Activated naive CD8-positive, alpha-beta T cell treated with anti-CD3 and anti-CD28 coated beads, Interleukin-2, amount 50 U/mL, for 24 hours (primary cell): ENCODE results near the gene PARP11.

Experiments used
- ATAC-seq: fragments of 150-1000 bp; cut with Tn5 transposase; one replicate; pipeline ENCODE4 v1.10.0; 2021
- DNase-seq: peaks from one replicate; pipeline ENCODE4 v3.0.0; 2021
- H3K27ac Mint-ChIP-seq: one replicate; pipeline ENCODE4 v1.8.0; 2021; ENCODE audit warnings: mild to moderate bottlenecking, mixed read lengths
- H3K27me3 Mint-ChIP-seq: one replicate; pipeline ENCODE4 v1.8.0; 2021; ENCODE audit warnings: mixed read lengths
- H3K36me3 Mint-ChIP-seq: one replicate; pipeline ENCODE4 v1.8.0; 2021; ENCODE audit warnings: low read depth, mixed read lengths
- H3K4me1 Mint-ChIP-seq: one replicate; pipeline ENCODE4 v1.8.0; 2021; ENCODE audit warnings: mixed read lengths
- H3K4me3 Mint-ChIP-seq: one replicate; pipeline ENCODE4 v1.8.0; 2021; ENCODE audit warnings: mild to moderate bottlenecking, moderate library complexity, mixed read lengths
- H3K9me3 Mint-ChIP-seq: one replicate; pipeline ENCODE4 v1.8.0; 2021; ENCODE audit warnings: mixed read lengths

Gene PARP11, protein sequence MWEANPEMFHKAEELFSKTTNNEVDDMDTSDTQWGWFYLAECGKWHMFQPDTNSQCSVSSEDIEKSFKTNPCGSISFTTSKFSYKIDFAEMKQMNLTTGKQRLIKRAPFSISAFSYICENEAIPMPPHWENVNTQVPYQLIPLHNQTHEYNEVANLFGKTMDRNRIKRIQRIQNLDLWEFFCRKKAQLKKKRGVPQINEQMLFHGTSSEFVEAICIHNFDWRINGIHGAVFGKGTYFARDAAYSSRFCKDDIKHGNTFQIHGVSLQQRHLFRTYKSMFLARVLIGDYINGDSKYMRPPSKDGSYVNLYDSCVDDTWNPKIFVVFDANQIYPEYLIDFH

DNA sequence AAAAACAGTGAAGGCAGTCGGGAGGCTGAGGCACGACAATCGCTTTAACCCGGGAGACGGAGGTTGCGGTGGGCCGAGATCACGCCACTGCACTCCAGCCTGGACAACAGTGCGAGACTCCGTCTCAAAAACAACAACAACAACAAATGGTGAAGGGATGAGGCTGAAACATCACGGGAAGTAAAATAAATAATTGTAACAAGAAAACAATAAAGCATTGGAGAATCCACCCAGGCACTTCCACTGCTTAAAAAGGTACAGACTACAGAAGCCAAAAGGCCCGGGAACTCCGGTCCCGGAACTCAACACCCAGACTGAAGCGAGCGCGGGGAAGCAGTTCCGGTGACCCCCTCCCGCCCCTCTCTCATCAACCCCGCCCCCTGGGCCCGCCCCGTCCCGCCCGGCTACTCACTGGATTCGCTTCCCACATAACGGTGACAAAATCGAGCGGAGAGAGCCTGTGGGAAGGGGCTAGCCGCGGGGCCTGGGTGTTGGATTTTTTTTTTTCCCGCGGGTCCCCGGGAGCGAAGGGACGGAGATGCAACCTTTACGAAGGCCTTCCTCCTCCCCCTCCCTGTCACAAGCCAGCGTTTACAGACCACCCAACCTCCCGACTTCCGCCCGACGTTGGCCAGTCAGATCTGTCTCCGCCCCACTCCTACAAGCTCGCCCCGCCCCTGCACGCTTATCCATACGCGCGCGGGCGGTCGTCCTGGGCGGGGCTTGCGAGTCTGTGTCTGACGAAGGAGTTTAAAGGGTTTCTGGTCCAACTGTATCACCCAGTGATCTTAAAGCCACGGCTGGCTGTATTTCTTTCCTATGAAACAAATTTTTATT is at the start of gene PARP11:
PARP11 (minus strand) TSS at position 600 of the 837 bp plus-strand sequence; CDS start at position 430, 170 bp downstream.
- Mint-ChIP-seq H3K27me3 (no peaks in the 10 kb centered on the region), H3K27ac (peak within 1 kb of the TSS; percentile 98), H3K36me3 (peaks cover 7% of the 10 kb centered on the region), H3K4me3 (peak within 1 kb of the TSS; percentile 96), H3K4me1 (peaks cover 48% of the 10 kb centered on the region), H3K9me3 (no peaks in the 10 kb centered on the region)
- ATAC-seq (peak; percentile 94), DNase-seq (peak; percentile 98)

DNA sequence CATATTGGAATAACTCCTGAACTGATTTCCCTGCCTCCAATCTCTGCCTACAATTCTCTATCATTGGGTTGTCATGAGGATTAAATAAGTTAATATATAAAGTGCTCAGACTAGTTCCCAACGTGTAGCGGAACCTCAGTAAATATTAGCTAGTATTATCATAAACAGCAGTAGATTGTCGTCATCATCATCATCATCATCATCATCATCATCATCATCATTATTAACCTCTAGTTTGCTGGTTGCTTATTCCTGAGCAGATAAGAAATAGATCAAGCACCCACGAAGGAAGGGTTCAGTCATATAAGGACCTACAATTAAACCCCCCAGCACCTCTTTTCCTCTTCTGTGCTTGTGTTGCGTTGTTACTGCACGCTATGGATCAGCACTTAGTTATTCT is 48.8 kb upstream of the PARP11 start:
- Mint-ChIP-seq H3K27me3 (no peaks in the 10 kb centered on the region), H3K9me3 (no peaks in the 10 kb centered on the region), H3K36me3 (no peaks in the 10 kb centered on the region), H3K4me3 (no peak overlapping the region), H3K27ac (no peak overlapping the region), H3K4me1 (peaks cover 7% of the 10 kb centered on the region)
- DNase-seq = no peak
- no peak for ATAC-seq

DNA sequence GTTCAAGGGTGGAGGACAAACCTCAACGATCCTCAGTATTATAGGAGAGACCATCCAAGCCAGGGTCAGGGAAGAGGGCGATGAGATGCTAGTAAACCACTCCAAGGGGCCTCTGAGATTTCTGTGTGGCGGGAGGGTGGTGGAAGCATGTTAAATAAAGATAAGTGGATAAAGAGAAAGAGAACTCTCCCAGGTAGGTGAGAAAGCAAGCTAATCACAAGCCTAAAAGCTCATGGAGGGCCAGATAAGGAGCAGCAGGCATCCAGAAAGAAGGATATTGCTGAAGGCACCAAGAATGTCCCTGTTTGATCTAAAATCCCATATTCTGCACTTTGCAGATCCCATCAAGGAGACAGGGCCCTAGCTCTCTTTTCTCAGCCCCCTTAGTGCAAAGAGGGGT is 48.3 kb upstream of the PARP11 start:
- ATAC-seq (no peak), DNase-seq (no peak)
- H3K27ac Mint-ChIP-seq = no peak overlapping the region
- no peaks in the 10 kb centered on the region for H3K9me3 Mint-ChIP-seq
- H3K4me3 Mint-ChIP-seq = no peak overlapping the region
- H3K36me3 Mint-ChIP-seq = no peaks in the 10 kb centered on the region
- H3K4me1 Mint-ChIP-seq = peaks cover 7% of the 10 kb centered on the region
- no peaks in the 10 kb centered on the region for H3K27me3 Mint-ChIP-seq

DNA sequence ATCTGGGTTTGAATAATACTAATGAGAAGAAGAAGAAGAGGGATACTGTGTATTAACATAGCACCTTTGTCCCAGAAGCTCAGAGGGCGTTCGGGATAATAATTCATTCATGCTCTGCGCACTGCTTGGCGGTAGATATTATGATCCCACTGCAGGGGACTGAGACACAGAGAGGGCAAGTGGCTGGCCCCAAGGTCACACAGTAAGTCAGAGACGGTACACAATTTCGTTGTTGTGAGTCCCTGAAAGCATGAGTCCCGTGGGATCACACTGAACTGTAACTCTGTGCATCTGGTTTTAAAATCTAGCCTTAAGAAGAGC is 47.9 kb upstream of the PARP11 start:
- ATAC-seq = no peak

DNA sequence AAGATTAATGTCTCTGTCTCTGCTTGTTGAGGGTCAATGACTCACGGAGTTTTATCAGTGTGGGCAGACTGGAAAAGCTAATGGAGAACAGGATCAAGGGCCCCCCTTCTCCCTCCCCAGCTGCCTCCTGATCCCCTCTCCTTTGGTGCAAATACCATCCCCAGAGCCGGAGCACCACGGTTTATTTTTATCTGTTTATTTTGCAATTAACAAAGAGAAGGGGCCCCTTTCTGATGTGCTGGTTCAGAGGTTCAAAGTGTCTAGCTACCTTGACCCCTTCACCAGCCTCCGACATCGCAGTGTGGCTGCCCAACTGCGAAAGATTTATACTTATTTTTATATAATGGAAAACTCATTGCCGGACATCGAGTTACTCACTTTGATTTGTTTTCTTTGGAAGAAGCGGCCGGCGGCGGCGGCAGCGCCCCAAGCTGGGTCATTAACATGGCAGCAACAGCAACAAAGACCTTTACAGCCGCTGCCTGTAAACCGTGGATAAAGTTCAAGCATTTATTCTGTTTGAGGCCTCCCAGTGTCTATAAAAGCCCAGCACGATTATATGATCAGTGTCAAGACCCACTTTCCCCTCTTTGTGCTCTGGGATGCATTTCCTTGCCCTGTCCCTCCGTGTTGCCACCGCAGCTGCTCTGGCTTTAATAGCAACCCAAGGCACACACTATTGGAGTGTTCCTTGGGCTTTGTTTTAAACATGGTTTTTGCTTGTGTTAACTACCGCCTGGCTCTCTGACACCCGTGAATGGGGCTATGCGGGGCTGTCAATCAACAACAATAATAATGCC is 47.4 kb upstream of the PARP11 start:
- no peaks in the 10 kb centered on the region for H3K27me3 Mint-ChIP-seq
- H3K4me3 Mint-ChIP-seq = no peak overlapping the region
- no peak overlapping the region for H3K27ac Mint-ChIP-seq
- H3K36me3 Mint-ChIP-seq = no peaks in the 10 kb centered on the region
- peaks cover 7% of the 10 kb centered on the region for H3K4me1 Mint-ChIP-seq
- ATAC-seq = no peak
- H3K9me3 Mint-ChIP-seq = no peaks in the 10 kb centered on the region
- no peak for DNase-seq

More for the DNA sequence above, 47.9 kb upstream of the PARP11 start:
- Mint-ChIP-seq H3K27me3 (no peaks in the 10 kb centered on the region), H3K4me1 (peaks cover 7% of the 10 kb centered on the region), H3K9me3 (no peaks in the 10 kb centered on the region), H3K4me3 (no peak overlapping the region), H3K36me3 (no peaks in the 10 kb centered on the region), H3K27ac (no peak overlapping the region)
- no peak for DNase-seq

DNA sequence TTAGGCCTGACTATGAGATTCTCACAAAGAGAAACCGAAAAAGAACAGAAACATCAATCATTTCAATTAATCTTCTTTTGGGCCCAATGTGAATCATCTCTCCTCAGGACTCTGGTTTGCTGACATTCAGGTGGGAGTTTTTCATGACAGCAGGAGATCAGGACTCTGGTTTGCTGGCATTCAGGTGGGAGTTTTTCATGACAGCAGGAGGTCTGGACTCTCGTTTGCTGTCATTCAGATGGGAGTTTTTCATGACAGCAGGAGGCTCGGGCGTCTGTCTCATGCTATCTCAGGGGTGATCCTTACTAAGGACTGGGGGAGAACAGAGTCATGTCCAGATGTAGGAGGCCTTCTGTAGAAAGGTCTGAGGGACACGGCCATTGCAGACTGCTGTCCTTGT is 40.1 kb upstream of the PARP11 start:
- ATAC-seq (peak; percentile 85), DNase-seq (no peak)
- H3K4me1 Mint-ChIP-seq = peaks cover 16% of the 10 kb centered on the region
- no peak overlapping the region for H3K4me3 Mint-ChIP-seq
- H3K27ac Mint-ChIP-seq = no peak overlapping the region
- H3K27me3 Mint-ChIP-seq = no peaks in the 10 kb centered on the region
- H3K36me3 Mint-ChIP-seq = peaks cover 2% of the 10 kb centered on the region
- peaks cover 14% of the 10 kb centered on the region for H3K9me3 Mint-ChIP-seq

DNA sequence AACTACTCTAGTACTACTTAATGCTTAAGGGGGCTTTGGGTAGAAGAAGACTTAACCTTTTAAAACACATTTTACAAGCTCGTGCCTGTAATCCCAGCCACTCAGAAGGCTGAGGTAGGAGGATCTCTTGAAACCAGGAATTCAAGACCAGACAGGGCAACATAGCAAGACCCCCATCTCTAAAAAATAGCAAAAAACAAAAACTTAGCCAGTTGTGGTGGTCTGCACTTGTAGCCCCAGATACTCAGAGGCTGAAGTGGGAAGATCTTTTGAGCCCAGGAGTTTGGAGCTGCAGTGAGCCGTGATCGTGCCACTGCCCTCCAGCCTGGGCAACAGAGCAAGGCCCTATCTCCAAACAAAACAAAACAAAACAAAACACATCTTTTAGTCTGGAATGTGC is 39.7 kb upstream of the PARP11 start:
- H3K27ac Mint-ChIP-seq = no peak overlapping the region

DNA sequence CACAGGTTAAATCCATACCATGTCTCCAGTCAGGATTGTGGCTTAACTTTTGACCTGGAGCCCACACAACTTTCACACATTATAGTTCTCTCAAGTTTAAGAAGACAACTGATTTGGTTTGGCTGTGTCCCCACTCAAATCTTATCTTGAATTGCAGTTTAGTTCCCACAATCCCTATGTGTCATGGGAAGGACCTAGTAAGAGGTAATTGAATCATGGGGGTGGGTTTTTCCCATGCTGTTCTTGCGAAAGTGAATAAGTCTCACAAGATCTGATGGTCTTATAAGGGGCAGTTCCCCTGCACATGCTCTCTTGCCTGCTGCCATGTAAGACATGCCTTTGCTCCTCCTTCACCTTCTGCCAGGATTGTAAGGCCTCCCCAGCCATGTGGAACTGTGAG is 38.2 kb upstream of the PARP11 start:
- H3K27ac Mint-ChIP-seq = no peak overlapping the region
- ATAC-seq = no peak
- peaks cover 2% of the 10 kb centered on the region for H3K36me3 Mint-ChIP-seq
- H3K4me3 Mint-ChIP-seq = no peak overlapping the region
- no peaks in the 10 kb centered on the region for H3K27me3 Mint-ChIP-seq
- no peak for DNase-seq
- peaks cover 32% of the 10 kb centered on the region for H3K4me1 Mint-ChIP-seq
- peaks cover 14% of the 10 kb centered on the region for H3K9me3 Mint-ChIP-seq

More for the DNA sequence above, 39.7 kb upstream of the PARP11 start:
- Mint-ChIP-seq H3K36me3 (peaks cover 2% of the 10 kb centered on the region), H3K4me1 (peaks cover 20% of the 10 kb centered on the region), H3K9me3 (peaks cover 14% of the 10 kb centered on the region), H3K4me3 (no peak overlapping the region), H3K27me3 (no peaks in the 10 kb centered on the region)
- DNase-seq (no peak), ATAC-seq (no peak)

DNA sequence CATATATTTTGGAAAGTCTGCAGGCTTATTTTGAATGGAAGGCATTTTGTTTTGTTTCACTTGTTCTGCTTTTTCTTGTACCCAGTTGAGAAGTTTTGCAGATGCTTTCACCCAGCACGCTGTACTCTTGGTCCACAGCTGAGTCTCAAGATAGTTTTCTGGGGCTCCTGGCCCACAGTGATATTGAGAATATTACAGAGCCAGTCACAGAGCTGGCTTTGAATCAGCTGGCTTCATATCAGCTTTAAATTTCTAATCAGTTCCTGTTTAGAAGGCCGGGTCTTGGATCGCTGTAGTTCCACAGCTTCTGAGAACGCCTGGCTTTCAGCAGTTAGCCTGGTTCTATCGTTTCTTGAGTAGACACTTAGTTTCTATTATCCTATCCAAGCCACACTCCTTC is 32.5 kb upstream of the PARP11 start:
- Mint-ChIP-seq H3K9me3 (no peaks in the 10 kb centered on the region), H3K4me1 (peaks cover 28% of the 10 kb centered on the region), H3K27me3 (no peaks in the 10 kb centered on the region), H3K27ac (peak overlapping the region; percentile 53), H3K36me3 (no peaks in the 10 kb centered on the region), H3K4me3 (peak overlapping the region; percentile 58)
- ATAC-seq (no peak), DNase-seq (no peak)

DNA sequence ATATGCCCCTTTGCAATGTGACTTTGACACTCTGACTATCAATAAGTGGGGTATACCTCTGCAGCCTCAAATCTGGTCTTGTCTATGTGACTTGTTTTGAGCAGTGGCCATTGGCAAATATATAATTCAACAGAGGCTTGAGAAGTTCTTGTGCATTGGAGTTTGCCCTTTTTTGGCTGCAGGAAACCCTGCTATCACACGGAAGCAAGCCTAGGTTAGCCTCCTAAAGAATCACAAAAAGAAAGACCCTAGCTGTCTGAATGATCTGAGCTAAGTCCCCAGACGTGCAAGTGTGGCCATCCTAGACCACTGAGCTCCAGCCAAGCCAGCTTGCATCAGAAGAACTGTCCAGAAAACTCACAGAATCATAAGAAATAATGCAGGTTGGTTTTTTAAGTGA is 31.8 kb upstream of the PARP11 start:
- H3K4me1 Mint-ChIP-seq = peaks cover 28% of the 10 kb centered on the region
- no peak overlapping the region for H3K27ac Mint-ChIP-seq
- no peak for ATAC-seq
- H3K4me3 Mint-ChIP-seq = peak overlapping the region; percentile 58
- no peaks in the 10 kb centered on the region for H3K27me3 Mint-ChIP-seq
- no peaks in the 10 kb centered on the region for H3K9me3 Mint-ChIP-seq
- DNase-seq = no peak
- H3K36me3 Mint-ChIP-seq = no peaks in the 10 kb centered on the region

DNA sequence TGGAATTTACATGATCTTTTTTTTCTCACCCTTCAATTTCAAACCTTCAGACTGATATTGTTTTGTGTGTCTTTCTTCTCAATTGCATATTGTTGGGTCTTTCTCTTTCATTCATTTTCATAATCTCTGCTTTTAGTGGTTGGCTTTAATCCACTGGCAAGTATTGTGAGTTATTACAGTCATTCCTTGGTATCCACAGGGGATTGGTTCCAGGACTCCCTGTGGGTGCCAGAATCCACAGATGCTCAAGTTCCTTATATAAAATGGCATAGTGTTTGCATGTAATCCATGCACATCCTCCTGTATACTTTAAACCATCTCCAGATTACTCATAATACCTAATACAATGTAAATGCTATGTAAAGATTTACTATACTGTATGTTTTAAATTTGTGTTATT is 29.7 kb upstream of the PARP11 start:
- H3K4me3 Mint-ChIP-seq = no peak overlapping the region
- ATAC-seq (no peak), DNase-seq (no peak)
- H3K9me3 Mint-ChIP-seq = no peaks in the 10 kb centered on the region
- H3K4me1 Mint-ChIP-seq = peaks cover 29% of the 10 kb centered on the region
- no peaks in the 10 kb centered on the region for H3K27me3 Mint-ChIP-seq
- no peak overlapping the region for H3K27ac Mint-ChIP-seq
- no peaks in the 10 kb centered on the region for H3K36me3 Mint-ChIP-seq

DNA sequence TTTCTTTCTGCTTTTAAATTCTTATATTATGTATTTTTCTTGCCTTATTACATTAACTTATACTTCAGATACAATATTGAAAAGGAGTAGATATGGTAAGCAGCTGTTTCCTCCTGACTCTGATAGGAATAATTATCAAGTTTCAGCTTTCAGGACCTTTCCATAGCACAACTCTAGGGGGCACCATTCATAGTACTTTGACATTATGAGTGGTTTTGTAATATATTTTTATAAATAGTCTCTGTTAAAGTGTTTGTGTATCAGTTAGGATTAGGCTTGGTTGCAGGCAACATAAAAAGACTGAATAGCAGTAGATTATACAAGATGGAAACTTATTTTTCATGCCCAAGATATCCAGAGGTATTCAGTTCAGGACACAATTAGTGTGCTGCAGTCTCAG is 27.9 kb upstream of the PARP11 start:
- H3K4me1 Mint-ChIP-seq = peaks cover 32% of the 10 kb centered on the region
- DNase-seq = no peak
- H3K27me3 Mint-ChIP-seq = no peaks in the 10 kb centered on the region

DNA sequence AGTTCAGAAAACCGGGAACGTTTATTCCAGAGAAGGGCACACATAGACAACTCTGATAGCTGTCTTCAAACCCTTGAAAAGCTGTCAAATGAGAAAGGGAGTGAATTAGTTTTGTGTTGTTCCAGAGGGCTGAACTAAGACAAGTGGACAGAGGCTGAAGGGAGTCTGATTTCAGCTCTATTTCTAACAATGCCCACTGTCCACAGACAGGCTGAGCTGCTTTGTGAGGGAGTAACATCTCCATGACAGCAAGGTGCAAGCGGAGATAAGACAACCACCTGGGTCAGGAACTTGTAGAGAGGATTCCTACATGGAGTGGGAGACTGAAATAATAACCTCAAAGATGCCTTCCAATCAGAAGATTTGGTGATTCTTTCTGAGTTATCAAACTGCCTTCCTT is 25.6 kb upstream of the PARP11 start:
- H3K27ac Mint-ChIP-seq = no peak overlapping the region
- H3K4me3 Mint-ChIP-seq = no peak overlapping the region

More for the DNA sequence above, 27.9 kb upstream of the PARP11 start:
- H3K36me3 Mint-ChIP-seq = no peaks in the 10 kb centered on the region
- no peak for ATAC-seq
- H3K27ac Mint-ChIP-seq = no peak overlapping the region
- H3K4me3 Mint-ChIP-seq = no peak overlapping the region
- H3K9me3 Mint-ChIP-seq = no peaks in the 10 kb centered on the region

DNA sequence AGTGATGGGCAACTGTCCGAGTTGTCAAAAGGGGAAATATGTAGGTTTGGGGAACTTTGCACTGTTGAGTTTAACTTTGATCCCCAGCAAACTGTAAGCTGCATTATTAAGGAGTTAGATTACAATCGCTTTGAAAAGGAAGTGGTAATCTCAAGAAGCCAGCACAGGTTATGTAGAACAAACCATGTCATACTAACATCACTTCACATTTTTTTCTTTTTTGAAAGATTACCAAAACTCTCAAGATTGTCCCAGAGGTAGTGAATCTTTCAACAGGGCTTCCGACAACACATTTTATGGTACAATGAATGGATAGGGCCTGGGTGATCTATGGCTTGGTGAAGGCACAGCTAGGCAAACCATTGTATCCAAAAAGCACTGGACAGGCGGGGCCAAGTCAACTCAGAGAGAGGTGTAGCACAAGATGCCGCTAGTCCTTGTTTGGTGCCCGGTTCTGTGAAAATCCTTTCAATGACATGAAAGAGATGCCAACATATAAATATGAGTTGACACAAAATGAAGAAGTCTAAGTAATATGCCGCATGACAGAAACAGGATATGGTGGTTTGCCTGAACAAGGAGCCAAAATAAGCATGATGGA is 24.3 kb upstream of the PARP11 start:
- no peak for ATAC-seq

More for the DNA sequence above, 25.6 kb upstream of the PARP11 start:
- Mint-ChIP-seq H3K9me3 (no peaks in the 10 kb centered on the region), H3K36me3 (no peaks in the 10 kb centered on the region), H3K4me1 (peaks cover 23% of the 10 kb centered on the region), H3K27me3 (no peaks in the 10 kb centered on the region)
- DNase-seq (no peak), ATAC-seq (no peak)

More for the DNA sequence above, 24.3 kb upstream of the PARP11 start:
- DNase-seq = no peak
- no peaks in the 10 kb centered on the region for H3K36me3 Mint-ChIP-seq
- no peaks in the 10 kb centered on the region for H3K9me3 Mint-ChIP-seq
- peak overlapping the region; percentile 23 for H3K4me3 Mint-ChIP-seq
- peak overlapping the region; percentile 63 for H3K27ac Mint-ChIP-seq
- H3K4me1 Mint-ChIP-seq = peaks cover 23% of the 10 kb centered on the region
- no peaks in the 10 kb centered on the region for H3K27me3 Mint-ChIP-seq
